Keratinocyte (primary cell): ENCODE results near the gene AQR. TPM values are rescaled to one million over a fixed set of nuclear protein-coding genes. Genes with fewer than 3 reads are reported as not detected.

Source experiments
- DNase-seq: peaks from one replicate; pipeline ENCODE4 v3.0.0-alpha.2; 2011; ENCODE audit warnings: low read depth, missing footprints, low spot score
- FAIRE-seq: peaks from 2 replicates; lab custom pipeline; 2011; peaks lifted over from hg19 to GRCh38; lab: Jason Lieb, UNC
- H2AFZ ChIP-seq: 2 replicates; pipeline ENCODE4 v1.6.0; 2012; ENCODE audit warnings: low read length, control low read depth, inconsistent platforms; ENCODE audit not compliant: control insufficient read depth
- H3K27ac ChIP-seq: 2 replicates; pipeline ENCODE4 v1.5.1; 2011; ENCODE audit warnings: low read length; ENCODE audit not compliant: control insufficient read depth, insufficient read depth
- H3K27me3 ChIP-seq: 3 replicates; pipeline ENCODE4 v1.6.0; 2011; ENCODE audit warnings: low read length; ENCODE audit not compliant: control insufficient read depth, insufficient read depth; ENCODE audit errors: extremely low read depth
- H3K36me3 ChIP-seq, 2 experiments: 2 replicates in 1 of 2; 3 replicates in 1 of 2; pipeline ENCODE4 v1.5.1; 2011; ENCODE audit warnings: low read length in 2 of 2, mild to moderate bottlenecking in 1 of 2; ENCODE audit not compliant: control insufficient read depth in 2 of 2, insufficient read depth in 2 of 2; ENCODE audit errors: extremely low read depth in 1 of 2
- H3K4me1 ChIP-seq: 3 replicates; pipeline ENCODE4 v1.5.1; 2011; ENCODE audit warnings: low read length; ENCODE audit not compliant: control insufficient read depth, insufficient read depth; ENCODE audit errors: extremely low read depth
- H3K4me2 ChIP-seq: 3 replicates; pipeline ENCODE4 v1.6.0; 2011; ENCODE audit warnings: low read depth, low read length; ENCODE audit not compliant: control insufficient read depth, insufficient read depth; ENCODE audit errors: extremely low read depth
- H3K4me3 ChIP-seq, 3 experiments: fragments of 200-600 bp in 1 of 3; sonication (generic) in 1 of 3; 2 replicates in 2 of 3; 3 replicates in 1 of 3; pipeline ENCODE4 v1.5.1; 2011 to 2016; ENCODE audit warnings: low read length in 3 of 3, mild to moderate bottlenecking in 3 of 3, control low read depth in 2 of 3, inconsistent platforms in 1 of 3, low read depth in 1 of 3, mixed read lengths in 1 of 3, mixed run types in 1 of 3, moderate library complexity in 1 of 3; ENCODE audit not compliant: control insufficient read depth in 2 of 3, insufficient read depth in 2 of 3; ENCODE audit errors: extremely low read depth in 1 of 3
- H3K79me2 ChIP-seq: 2 replicates; pipeline ENCODE4 v1.6.0; 2012; ENCODE audit warnings: low read length; ENCODE audit not compliant: control insufficient read depth, insufficient read depth
- H3K9ac ChIP-seq: 3 replicates; pipeline ENCODE4 v1.6.0; 2011; ENCODE audit warnings: low read length; ENCODE audit not compliant: control insufficient read depth, insufficient read depth; ENCODE audit errors: extremely low read depth
- H3K9me1 ChIP-seq: 3 replicates; pipeline ENCODE4 v1.6.0; 2011; ENCODE audit warnings: low read length; ENCODE audit not compliant: control insufficient read depth, insufficient read depth; ENCODE audit errors: extremely low read depth
- H3K9me3 ChIP-seq: 2 replicates; pipeline ENCODE4 v1.5.1; 2012; ENCODE audit warnings: low read depth, low read length; ENCODE audit not compliant: control insufficient read depth
- H4K20me1 ChIP-seq: 3 replicates; pipeline ENCODE4 v1.6.0; 2011; ENCODE audit warnings: low read length; ENCODE audit not compliant: control insufficient read depth, insufficient read depth; ENCODE audit errors: extremely low read depth
- EZH2 ChIP-seq: IDR thresholded peaks from one replicate; pipeline ENCODE4 v1.6.1; 2012; ENCODE audit warnings: inconsistent platforms, mild to moderate bottlenecking, low read length, moderate library complexity
- dilution Hi-C: fragments of 300-500 bp; cut with MboI; formaldehyde crosslinking; loops from one replicate; pipeline ENCODE4 v1.7.0; 2020; ENCODE audit warnings: low sequenced_read_pairs; ENCODE audit not compliant: extremely low pct_ligation_motif_present
- polyA plus RNA-seq, 5 experiments: library from polyadenylated mRNA; depleted of rRNA in 3 of 5; stranded (reverse) in 3 of 5; stranded (forward) in 1 of 5; unstranded in 1 of 5; fragments of >200 nt; gene quantifications; 1 replicate in 1 of 5; 2 replicates in 3 of 5; 3 replicates in 1 of 5; pipeline versions ENCODE4 v1.2.1 to v1.2.3, GENCODE V29; 2011 to 2012; ENCODE audit warnings: missing spikeins in 2 of 5, low read depth in 1 of 5, low replicate concordance in 1 of 5
- TF ChIP-seq, protein P1 (sequence below), 3 experiments: IDR thresholded peaks in 1 of 3; conservative IDR thresholded peaks in 1 of 3; optimal IDR thresholded peaks in 1 of 3; 2 replicates in 2 of 3; 3 replicates in 1 of 3; pipeline versions ENCODE3 to v1.5.1; 2011; ENCODE audit warnings: low read length in 3 of 3, mild to moderate bottlenecking in 3 of 3, moderate library complexity in 2 of 3, control low read depth in 1 of 3, inconsistent platforms in 1 of 3; ENCODE audit not compliant: insufficient read depth in 2 of 3; ENCODE audit errors: extremely low read depth in 1 of 3

The AQR gene
- polyA plus RNA-seq, 1 donor (not counting 4 experiments of a cell fraction or from before 2014, with no cell fraction given): 28.2 TPM

- Histone ChIP-seq H4K20me1 (no peaks in the 10 kb centered on the region), H3K79me2 (no peaks in the 10 kb centered on the region), H3K9me1 (no peaks in the 10 kb centered on the region), H3K9ac (no peak overlapping the region), H3K4me1 (no peaks in the 10 kb centered on the region), H3K4me2 (no peak overlapping the region), H3K27me3 (no peaks in the 10 kb centered on the region), H3K36me3 (no peaks in the 10 kb centered on the region), H3K27ac (no peak overlapping the region), H3K9me3 (no peaks in the 10 kb centered on the region), H3K4me3 (no peak overlapping the region), H2AFZ (no peak overlapping the region)
- dilution Hi-C loops: no loop called here
- TF ChIP-seq EZH2: no peak
- TF ChIP-seq, protein P1, sequence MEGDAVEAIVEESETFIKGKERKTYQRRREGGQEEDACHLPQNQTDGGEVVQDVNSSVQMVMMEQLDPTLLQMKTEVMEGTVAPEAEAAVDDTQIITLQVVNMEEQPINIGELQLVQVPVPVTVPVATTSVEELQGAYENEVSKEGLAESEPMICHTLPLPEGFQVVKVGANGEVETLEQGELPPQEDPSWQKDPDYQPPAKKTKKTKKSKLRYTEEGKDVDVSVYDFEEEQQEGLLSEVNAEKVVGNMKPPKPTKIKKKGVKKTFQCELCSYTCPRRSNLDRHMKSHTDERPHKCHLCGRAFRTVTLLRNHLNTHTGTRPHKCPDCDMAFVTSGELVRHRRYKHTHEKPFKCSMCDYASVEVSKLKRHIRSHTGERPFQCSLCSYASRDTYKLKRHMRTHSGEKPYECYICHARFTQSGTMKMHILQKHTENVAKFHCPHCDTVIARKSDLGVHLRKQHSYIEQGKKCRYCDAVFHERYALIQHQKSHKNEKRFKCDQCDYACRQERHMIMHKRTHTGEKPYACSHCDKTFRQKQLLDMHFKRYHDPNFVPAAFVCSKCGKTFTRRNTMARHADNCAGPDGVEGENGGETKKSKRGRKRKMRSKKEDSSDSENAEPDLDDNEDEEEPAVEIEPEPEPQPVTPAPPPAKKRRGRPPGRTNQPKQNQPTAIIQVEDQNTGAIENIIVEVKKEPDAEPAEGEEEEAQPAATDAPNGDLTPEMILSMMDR (optimal IDR thresholded peaks at IDR 0.05 in 1 of 3, IDR thresholded peaks at IDR 0.05 in 1 of 3, conservative IDR thresholded peaks at IDR 0.05 in 1 of 3; ENCODE audit: extremely low read depth in 1 of 3, insufficient read depth in 2 of 3, low read length in 3 of 3): no peak
- DNase-seq: no peak
- no peak for FAIRE-seq
These were observed 36.4 kb upstream of the AQR start for GRCh38 chr15:35005933-35006332.

GRCh38 chr15:35003928-35004327, 34.4 kb upstream of the AQR start:
- Histone ChIP-seq H3K9ac (no peak overlapping the region), H3K9me1 (no peaks in the 10 kb centered on the region), H2AFZ (no peak overlapping the region), H3K27ac (no peak overlapping the region), H4K20me1 (no peaks in the 10 kb centered on the region), H3K4me1 (peaks cover 3% of the 10 kb centered on the region), H3K4me3 (no peak overlapping the region), H3K79me2 (no peaks in the 10 kb centered on the region), H3K27me3 (no peaks in the 10 kb centered on the region), H3K4me2 (no peak overlapping the region), H3K36me3 (no peaks in the 10 kb centered on the region), H3K9me3 (no peaks in the 10 kb centered on the region)
- no peak for DNase-seq
- dilution Hi-C loops: no loop called here
- FAIRE-seq: no peak
- no peak for TF ChIP-seq EZH2
- TF ChIP-seq, protein P1 (optimal IDR thresholded peaks at IDR 0.05 in 1 of 3, IDR thresholded peaks at IDR 0.05 in 1 of 3, conservative IDR thresholded peaks at IDR 0.05 in 1 of 3; ENCODE audit: extremely low read depth in 1 of 3, insufficient read depth in 2 of 3, low read length in 3 of 3): no peak
